RWPE1 (cell line): ENCODE measurements around the gene GREB1.

Experiments used
- CTCF ChIA-PET: fragments of 350-600 bp; sonication (Branson Sonifier 250); formaldehyde crosslinking; extraction: SDS; loops from one replicate; lab custom pipeline; 2021; lab: Yijun Ruan, JAX
- POLR2A ChIA-PET: fragments of 400-600 bp; formaldehyde crosslinking; extraction: SDS; loops from one replicate; lab custom pipeline; 2020; ENCODE audit warnings: antibody characterized with exemption; ENCODE audit not compliant: low non-redundant PET; lab: Yijun Ruan, JAX
- DNase-seq: peaks from one replicate; pipeline ENCODE4 v3.0.0; 2012; ENCODE audit warnings: low spot score
- H3K27ac ChIP-seq: fragments of 450-650 bp; 2 replicates; pipeline ENCODE4 v1.5.1; 2017
- TF ChIP-seq, protein P1 (sequence below): fragments of 450-650 bp; conservative IDR thresholded peaks from 2 replicates; pipeline ENCODE4 v1.5.1; 2017; ENCODE audit warnings: low read depth, mild to moderate bottlenecking

The GREB1 gene

DNA sequence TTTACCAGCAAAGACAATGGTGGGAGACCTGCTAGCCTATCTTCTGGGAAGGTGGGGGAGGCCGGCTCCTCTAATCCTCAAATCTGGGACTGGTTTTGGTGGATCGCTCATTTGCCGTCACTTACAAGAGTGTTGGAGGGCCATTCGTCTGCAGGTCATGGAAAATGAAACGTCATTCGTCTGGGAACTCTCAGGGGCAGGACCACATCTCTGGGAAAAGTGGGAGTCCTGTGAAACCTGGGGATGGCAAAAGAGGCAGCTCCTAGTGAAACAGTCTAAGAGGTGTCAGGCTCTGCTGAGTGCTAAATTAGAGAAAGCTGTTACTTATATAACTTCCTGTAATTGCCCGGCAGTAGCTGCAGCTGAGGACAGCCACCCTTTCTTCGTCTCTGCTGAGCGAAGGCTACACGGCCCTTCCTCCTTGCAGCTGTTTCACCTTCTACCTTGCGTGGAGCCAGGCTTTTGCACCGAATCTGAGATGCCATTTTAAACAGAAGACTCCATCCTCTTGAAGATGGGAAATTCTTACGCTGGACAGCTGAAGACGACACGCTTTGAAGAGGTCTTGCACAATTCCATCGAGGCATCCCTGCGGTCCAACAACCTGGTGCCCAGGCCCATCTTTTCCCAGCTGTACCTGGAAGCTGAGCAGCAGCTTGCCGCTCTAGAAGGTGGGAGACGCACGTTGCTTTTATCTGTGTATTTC lies 22.4 kb downstream of the GREB1 start:
- CTCF ChIA-PET: no interaction called here
- no peak for DNase-seq
- POLR2A ChIA-PET: no interaction called here
- TF ChIP-seq, protein P1, sequence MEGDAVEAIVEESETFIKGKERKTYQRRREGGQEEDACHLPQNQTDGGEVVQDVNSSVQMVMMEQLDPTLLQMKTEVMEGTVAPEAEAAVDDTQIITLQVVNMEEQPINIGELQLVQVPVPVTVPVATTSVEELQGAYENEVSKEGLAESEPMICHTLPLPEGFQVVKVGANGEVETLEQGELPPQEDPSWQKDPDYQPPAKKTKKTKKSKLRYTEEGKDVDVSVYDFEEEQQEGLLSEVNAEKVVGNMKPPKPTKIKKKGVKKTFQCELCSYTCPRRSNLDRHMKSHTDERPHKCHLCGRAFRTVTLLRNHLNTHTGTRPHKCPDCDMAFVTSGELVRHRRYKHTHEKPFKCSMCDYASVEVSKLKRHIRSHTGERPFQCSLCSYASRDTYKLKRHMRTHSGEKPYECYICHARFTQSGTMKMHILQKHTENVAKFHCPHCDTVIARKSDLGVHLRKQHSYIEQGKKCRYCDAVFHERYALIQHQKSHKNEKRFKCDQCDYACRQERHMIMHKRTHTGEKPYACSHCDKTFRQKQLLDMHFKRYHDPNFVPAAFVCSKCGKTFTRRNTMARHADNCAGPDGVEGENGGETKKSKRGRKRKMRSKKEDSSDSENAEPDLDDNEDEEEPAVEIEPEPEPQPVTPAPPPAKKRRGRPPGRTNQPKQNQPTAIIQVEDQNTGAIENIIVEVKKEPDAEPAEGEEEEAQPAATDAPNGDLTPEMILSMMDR: no peak
- no peak overlapping the region for H3K27ac ChIP-seq

DNA sequence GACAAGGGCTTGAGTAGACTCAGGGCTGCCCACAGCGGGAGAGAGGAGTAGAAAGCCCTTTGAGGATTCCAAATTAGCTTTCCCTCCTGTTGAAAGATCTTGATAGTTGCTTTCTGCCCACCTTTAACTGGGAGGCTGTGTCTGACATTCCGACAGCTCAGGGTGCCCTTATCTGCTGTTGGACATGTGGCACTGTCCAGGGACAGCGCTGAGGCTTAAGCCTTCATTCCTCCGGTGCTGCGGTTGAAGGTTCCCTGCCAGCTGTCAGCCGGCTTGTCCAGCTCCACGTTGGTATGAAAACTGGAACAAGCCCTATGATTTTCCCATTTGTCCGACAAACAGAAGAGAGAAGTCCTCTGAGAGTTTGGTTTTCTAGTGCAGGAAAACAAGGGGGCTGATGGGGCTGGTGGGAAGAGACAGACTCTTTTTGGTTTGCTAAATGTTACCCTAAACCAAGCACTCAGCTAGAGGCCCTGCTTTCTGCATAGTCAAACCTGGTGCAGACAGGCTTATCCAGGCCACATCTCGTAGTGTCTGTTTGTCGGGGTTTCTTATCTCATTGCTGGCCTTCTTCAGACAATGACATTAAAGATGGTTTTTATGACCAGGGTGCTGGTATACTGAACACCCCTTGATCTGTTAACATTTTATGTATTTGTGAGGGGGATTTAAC lies 24.5 kb downstream of the GREB1 start:
- H3K27ac ChIP-seq: no peak overlapping the region
- POLR2A ChIA-PET: no interaction called here
- CTCF ChIA-PET: no interaction called here
- no peak for DNase-seq
- TF ChIP-seq, protein P1: no peak

DNA sequence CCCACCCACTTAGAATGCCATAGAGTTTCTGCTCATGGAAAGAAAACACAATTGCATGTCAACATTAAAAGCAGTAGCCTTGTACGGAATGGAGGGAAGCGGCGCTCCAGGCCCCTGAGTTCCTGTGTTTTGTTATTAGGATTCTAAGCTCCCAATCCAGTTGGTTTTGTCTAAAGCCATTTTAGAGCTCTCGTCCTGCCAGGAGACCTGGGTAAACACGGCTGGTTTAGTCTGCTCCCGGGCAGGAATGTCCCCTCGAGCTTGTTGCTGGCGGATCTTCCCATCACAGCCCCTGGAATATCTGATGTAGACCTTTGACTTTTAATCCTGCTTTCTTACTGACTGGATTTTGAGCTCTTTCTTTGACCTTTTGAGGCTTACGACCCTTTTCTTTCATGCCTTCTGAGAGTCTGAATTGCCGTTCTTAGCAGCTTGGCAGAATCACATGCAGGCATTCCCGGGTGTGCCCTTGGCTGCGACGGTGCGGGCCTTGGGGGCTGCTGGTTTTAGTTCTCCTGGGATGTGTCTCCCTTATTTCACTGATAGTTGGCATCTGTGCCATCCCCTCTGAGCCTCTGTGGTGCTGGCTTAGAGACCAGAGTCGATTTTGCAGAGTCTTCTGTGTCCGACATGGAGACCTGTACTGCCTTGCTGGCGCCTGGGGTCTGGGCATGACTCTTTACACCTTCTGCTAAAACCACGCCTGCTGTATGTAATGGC lies 25.4 kb downstream of the GREB1 start:
- CTCF ChIA-PET: interaction anchor here (0.8 kb wide), 1 partner anchor 319 kb away, joined by 4 read pairs; no protein-coding TSS in a partner anchor

DNA sequence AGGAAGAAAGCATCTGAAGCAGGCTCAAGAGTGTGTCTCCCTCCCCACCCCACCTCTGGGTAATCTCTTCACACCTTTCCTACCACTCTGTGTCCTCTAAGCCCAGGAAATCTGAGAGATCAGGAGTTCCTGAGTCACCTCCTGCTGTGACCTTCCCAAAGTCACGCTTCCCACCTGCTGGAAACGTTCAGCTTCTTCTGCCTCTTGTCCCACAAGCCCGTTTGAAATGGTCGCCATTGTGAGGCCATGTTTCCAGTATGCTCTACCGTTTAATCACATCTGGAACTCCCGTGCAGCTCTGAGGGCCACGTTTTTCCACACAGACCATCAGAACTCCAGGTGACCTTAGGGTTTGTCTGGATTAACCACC lies 25.9 kb downstream of the GREB1 start:
- CTCF ChIA-PET: no interaction called here
- H3K27ac ChIP-seq: no peak overlapping the region
- no peak for DNase-seq
- TF ChIP-seq, protein P1: no peak
- POLR2A ChIA-PET: no interaction called here

More for the DNA sequence above, 25.4 kb downstream of the GREB1 start:
- POLR2A ChIA-PET: no interaction called here
- no peak for DNase-seq
- no peak overlapping the region for H3K27ac ChIP-seq
- TF ChIP-seq, protein P1: no peak

DNA sequence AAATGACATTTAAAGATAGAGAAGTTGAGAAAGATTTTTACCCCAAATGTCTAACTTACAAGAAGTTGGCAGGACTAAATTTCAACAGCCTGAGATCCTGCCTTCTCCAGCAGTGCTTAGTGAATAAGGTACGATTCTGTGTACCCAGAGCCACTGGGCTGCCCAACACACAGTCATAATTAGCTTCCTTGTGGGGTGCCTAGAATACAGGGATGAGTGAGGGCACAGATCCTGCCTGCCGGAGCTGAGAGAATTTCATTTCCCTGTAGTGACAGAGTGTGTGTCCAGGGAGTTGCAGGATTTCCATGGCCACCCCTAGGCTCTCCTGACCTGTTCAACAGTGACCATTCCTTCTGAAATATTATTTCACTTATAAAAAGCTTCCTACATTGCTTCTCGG lies 27.0 kb downstream of the GREB1 start:
- H3K27ac ChIP-seq: no peak overlapping the region
- TF ChIP-seq, protein P1: no peak
- no peak for DNase-seq
- ChIA-PET POLR2A (no interaction called here), CTCF (interaction anchor here (0.6 kb wide), 1 partner anchor 192 kb away, joined by 3 read pairs; no protein-coding TSS in a partner anchor)

DNA sequence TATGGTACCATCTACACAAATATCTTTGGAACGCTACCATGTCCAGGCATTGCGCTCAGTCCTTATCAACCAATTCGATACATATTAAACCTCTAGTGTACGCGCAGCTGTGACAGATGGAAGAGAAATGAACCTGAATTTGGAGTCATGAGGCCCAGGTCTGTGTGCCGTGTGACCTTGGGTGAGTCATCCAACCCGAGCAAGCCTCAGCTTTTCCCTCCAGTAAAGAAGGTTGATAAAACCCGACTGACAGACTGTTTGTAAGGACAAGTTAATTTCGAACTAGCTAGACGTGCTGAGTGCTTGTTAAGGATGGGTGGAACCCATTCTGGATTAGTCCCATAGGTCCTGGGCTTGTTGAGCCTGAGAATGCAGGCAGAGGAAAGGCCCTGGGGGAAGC lies 28.2 kb downstream of the GREB1 start:
- peak; percentile 42 for DNase-seq
- TF ChIP-seq, protein P1: no peak
- H3K27ac ChIP-seq: no peak overlapping the region
- ChIA-PET CTCF (interaction anchor here (0.7 to 1.2 kb wide), 2 partner anchors 22 to 61 kb away, joined by 3 to 4 read pairs; no protein-coding TSS in a partner anchor), POLR2A (no interaction called here)
